Urinary bladder (tissue), 4 donors: ENCODE results near the gene FGF4. TPM values are rescaled to one million over a fixed set of nuclear protein-coding genes. Genes with fewer than 3 reads are reported as not detected.
"Not testable (repeated sequence)": the region's sequence is repeated elsewhere in the genome, so short reads cannot be mapped to it uniquely, and the experiment has no call there.

Source experiments
- DNase-seq: peaks from one replicate; pipeline ENCODE4 v3.0.0-alpha.2; 2015; ENCODE audit errors: extremely low spot score
- H3K27ac ChIP-seq: one replicate; pipeline ENCODE4 v1.5.1; 2013; ENCODE audit warnings: low read depth, mild to moderate bottlenecking, moderate library complexity
- H3K36me3 ChIP-seq: one replicate; pipeline ENCODE4 v1.6.1; 2013; ENCODE audit warnings: mild to moderate bottlenecking, moderate library complexity; ENCODE audit not compliant: insufficient read depth
- H3K4me1 ChIP-seq: one replicate; pipeline ENCODE4 v1.6.1; 2013; ENCODE audit warnings: mild to moderate bottlenecking, moderate library complexity; ENCODE audit not compliant: insufficient read depth
- H3K4me3 ChIP-seq: one replicate; pipeline ENCODE4 v1.5.1; 2013; ENCODE audit warnings: low read depth, low read length
- WGBS: extraction: QIAGEN DNeasy Blood & Tissue Kit; methylation state at CpG from one replicate; pipeline ENCODE4 v1.1.7; 2013; 5-methylcytosine and 5-hydroxymethylcytosine counted together
- polyA plus RNA-seq: library from polyadenylated mRNA; stranded (reverse); fragments of 200-250 nt; gene quantifications from one replicate; pipeline ENCODE4 v1.2.3, GENCODE V29; 2013
- total RNA-seq: library from RNA; depleted of rRNA; stranded (reverse); fragments of >200 nt; gene quantifications from one replicate; pipeline ENCODE4 v1.2.3, GENCODE V29; 2014
- donor health status: healthy with polysubstance abuse.
- donor health status: healthy.

FGF4 gene
- total and polyA plus RNA-seq, 2 donors = not detected

DNA sequence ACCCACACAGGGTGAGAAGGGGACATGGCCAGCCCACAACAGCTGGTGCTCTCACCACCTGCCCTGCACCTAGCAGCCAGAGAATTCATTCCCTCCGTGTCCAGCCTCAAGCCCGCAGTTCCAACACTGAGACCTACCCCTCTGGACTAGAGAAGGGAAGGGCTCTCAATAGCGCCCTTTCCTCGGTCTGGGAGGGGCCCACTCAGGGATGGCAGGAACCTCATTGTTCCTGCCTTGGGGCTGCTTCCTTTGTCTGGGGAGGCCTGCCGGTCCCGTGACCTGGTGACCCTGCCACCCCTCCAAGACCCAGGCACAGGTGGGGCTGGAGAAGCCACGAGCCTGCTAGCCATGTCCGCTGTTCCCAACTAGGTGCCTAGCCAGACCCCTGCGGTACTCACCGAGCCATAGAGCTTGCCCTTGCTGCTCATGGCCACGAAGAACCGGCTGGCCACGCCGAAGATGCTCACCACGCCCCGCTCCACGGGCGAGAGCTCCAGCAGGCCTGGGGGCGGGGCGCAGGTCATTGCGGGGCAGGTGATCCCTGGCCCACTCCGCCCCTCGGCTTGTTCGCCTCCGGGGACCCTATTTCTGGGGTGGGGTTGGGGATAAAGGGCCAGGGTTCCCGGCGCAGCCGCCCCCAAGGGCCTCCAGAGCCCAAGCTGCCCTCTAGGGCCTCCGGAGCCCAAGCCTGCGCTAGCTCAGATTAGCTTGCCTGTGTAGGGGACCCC, 1.4 kb downstream of the FGF4 start:
- no peak for DNase-seq
- H3K4me3 ChIP-seq = no peak overlapping the region
- no peaks in the 10 kb centered on the region for H3K4me1 ChIP-seq
- WGBS = 10% methylated on average over 30 of the region's 30 CpGs
- no peak overlapping the region for H3K27ac ChIP-seq
- no peaks in the 10 kb centered on the region for H3K36me3 ChIP-seq

DNA sequence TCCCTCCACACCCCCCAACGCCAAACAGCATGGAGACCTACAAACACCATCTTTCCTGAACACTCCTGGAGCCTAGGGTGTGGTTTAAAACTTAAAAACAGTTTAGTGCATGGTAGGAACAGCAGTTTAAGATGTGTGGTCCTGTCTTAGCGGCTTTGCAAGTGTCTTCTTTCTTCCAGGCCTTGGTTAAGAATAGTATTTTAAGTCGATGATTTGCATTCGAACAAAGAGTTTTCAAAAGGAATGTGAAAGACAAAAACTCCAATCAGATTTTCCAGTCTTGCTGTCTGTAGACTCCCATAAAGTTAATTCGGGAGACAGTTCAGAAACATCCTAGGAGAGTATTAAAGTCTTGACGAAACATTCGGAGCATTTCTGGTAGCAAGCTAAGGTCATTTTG, 3.7 kb downstream of the FGF4 start:
- WGBS = 35% methylated on average over 7 of the region's 7 CpGs
- H3K4me3 ChIP-seq = no peak overlapping the region
- no peak overlapping the region for H3K27ac ChIP-seq
- DNase-seq = no peak
- H3K36me3 ChIP-seq = no peaks in the 10 kb centered on the region
- H3K4me1 ChIP-seq = no peaks in the 10 kb centered on the region

DNA sequence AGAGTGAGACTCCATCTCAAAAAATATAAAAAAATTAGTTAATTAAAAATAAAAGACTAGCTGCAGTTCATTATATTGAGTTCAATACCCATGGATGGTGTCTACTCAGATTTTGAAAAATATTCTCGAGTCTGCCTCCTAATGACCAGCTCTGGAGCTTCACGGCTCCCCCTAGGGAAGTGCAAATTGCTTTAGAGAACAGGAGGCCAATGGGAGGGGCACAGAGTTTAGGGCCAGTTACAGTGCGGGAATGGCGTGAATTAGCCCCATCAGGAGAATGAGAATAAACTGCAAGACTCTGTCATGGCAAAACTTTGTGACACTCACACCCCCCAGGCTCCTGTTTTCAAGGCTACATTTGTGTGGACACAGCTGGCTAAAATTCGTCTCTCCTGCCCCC, 4.6 kb downstream of the FGF4 start:
- 35% methylated on average over 5 of the region's 5 CpGs for WGBS
- DNase-seq = no peak
- H3K4me1 ChIP-seq = no peaks in the 10 kb centered on the region
- no peak overlapping the region for H3K4me3 ChIP-seq
- H3K27ac ChIP-seq = no peak overlapping the region
- no peaks in the 10 kb centered on the region for H3K36me3 ChIP-seq

DNA sequence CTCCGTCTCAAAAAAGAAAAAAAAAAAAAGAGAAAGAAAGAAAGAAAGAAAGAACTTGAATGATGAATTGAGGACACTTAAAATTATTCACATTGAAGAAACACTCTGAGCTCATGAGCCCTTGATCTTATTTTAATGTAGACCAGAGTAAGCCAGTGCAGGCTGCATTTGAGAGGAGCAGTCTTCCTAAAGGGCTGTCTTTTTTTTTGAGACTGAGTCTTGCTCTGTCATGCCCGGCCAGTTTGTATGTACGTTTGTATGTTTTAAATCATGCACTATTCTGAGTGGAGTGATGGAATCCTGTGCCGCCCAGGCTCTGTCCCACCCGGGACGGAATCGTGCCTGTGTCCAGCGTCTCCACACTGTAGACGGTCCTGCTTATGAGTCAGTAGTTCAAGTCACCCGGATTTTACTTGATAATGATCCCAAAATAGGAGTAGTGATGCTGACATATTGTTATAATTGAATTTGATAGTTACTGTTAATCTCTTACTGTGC, 9.6 kb downstream of the FGF4 start:
- 71% methylated on average over 10 of the region's 10 CpGs for WGBS
- Histone ChIP-seq H3K4me3 (no peak overlapping the region), H3K4me1 (no peaks in the 10 kb centered on the region), H3K27ac (no peak overlapping the region), H3K36me3 (no peaks in the 10 kb centered on the region)
- no peak for DNase-seq

DNA sequence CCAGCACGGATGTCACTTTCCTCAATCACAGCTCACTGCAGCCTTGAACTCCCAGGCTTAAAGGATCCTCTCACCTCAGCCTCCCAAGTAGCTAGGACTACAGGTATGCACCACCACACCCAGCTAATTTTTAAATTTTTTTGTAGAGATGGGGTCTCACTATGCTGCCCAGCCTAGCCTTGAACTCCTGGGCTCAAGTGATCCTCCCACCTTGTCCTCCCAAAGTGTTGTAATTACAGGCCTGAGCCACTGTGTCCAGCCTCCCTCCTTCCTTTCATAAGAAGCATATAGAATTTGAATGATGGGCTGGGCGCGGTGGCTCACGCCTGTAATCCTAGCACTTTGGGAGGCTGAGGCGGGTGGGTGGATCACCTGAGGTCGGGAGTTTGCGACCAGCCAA, 10.2 kb downstream of the FGF4 start:
- DNase-seq, H3K4me3 ChIP-seq, H3K4me1 ChIP-seq, H3K27ac ChIP-seq, H3K36me3 ChIP-seq: not testable (repeated sequence)
- 89% methylated on average over 7 of the region's 7 CpGs for WGBS

DNA sequence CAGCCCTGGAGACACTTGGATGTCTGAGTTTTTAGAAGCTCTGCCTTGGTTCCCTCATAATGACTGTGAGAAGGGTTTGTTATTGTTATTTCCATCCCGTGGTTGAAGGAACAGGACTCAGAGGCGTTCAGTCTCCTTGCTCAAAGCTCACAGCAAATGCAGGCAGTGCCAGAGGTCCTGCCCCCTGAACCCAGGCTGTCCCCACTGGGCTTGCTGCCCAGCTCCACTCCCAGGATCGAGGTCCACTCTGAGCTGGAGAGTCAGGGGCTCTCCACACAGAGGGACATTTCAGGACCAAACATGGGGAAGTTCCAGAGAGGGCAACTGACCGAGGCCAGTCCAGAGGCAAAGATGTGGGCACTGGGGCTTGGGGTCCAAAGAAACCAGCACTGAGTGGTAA, 14.8 kb downstream of the FGF4 start:
- Histone ChIP-seq H3K4me1 (no peaks in the 10 kb centered on the region), H3K27ac (no peak overlapping the region), H3K4me3 (no peak overlapping the region), H3K36me3 (no peaks in the 10 kb centered on the region)
- 50% methylated on average over 4 of the region's 4 CpGs for WGBS
- no peak for DNase-seq

DNA sequence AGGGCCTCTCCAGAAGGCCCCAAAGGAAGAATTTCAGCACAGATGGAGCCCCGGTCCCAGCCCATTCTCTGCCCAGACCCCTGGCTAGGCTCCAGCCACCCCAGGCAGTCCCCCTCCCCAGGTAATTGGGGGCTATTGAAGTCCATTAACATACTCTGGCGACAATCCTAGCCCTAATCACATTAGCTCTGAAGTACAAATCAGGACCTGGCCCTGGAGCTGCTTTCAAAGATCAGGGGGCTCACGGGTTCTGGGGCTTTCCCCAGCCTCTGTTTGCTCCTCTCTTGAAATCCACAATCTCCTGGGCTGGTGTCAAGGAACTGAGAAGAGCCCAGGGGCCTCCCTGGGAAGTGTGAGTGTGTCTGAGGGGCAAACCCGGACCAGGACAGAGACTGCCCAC, 22.3 kb downstream of the FGF4 start:
- WGBS = 16% methylated on average over 4 of the region's 4 CpGs
- no peak for DNase-seq

DNA sequence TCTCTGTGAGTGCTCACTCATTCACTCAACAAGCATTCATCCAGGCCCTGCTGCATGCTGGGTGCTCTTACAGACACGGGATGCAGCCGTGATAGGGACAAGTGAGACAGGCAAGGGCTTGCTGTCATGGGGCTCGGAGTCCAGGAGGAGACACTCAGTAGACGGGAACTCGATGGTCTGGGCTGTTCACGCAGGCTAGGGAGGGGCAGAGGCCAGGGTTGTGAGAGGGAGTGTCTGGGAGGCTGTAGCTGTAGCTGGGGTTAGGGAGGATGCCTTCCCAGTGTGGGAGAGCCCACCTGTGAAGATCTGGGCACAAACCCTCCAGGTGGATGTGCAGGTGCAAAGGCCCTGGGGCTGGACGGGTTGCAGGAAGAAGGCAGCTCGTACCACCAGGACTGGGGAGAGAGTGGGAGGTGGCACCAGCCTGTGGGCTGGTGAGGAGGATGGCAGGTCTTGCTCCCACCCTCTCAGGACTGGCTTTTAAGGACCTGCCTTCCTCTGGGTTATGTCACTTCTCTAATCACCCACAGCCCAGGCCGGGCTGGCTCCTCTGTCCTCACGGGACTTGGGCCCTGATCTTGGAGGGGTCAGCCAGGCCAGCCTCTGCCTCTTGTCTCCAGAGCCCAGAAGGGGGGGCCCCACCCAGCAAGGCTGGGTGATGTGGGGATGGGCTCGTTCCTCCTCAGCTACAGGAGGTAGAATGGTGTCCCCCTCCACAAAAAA, 24.1 kb downstream of the FGF4 start:
- no peak overlapping the region for H3K4me3 ChIP-seq
- no peaks in the 10 kb centered on the region for H3K4me1 ChIP-seq
- DNase-seq = no peak
- H3K36me3 ChIP-seq = no peaks in the 10 kb centered on the region
- H3K27ac ChIP-seq = no peak overlapping the region
- WGBS = 71% methylated on average over 11 of the region's 11 CpGs

More for the DNA sequence above, 22.3 kb downstream of the FGF4 start:
- H3K4me1 ChIP-seq = no peaks in the 10 kb centered on the region
- no peak overlapping the region for H3K4me3 ChIP-seq
- H3K36me3 ChIP-seq = no peaks in the 10 kb centered on the region
- no peak overlapping the region for H3K27ac ChIP-seq

DNA sequence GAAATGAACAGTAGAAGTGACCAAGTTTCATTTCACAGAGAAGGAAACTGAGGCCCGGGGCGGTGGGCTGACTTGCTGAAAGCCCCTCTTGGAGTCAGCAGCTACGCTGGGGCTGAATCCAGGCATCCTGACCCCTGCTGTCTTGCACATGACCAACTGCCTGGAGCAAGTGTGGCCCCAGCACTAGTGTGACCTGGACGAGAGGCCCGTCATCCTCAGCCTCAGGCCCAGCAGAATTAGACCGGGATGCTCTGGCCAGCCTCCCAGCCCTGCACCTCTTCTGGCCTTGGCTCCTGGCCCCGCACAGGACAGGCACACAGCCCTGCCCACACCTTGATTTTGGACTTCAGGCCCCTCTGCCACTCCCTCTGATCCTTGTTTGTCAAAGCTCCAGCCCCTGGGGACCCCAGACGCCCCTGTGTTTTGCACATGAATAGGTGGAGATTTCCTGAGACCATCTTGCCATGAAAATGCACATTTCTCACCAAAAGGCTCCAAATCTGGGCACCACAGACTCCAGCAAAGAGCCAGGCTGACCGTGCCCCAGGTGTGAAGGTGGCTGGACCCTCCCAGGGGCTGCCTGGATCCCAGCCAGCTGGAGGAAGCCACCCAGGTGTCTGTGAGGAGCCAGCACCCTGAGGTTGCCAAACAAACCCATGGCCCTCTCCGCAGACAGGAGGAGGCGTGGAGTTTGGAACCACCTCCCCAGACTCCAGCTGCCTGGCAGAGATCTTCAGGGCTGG, 24.9 kb downstream of the FGF4 start:
- Histone ChIP-seq H3K4me3 (no peak overlapping the region), H3K36me3 (no peaks in the 10 kb centered on the region), H3K27ac (no peak overlapping the region), H3K4me1 (no peaks in the 10 kb centered on the region)
- no peak for DNase-seq
- 78% methylated on average over 11 of the region's 11 CpGs for WGBS

DNA sequence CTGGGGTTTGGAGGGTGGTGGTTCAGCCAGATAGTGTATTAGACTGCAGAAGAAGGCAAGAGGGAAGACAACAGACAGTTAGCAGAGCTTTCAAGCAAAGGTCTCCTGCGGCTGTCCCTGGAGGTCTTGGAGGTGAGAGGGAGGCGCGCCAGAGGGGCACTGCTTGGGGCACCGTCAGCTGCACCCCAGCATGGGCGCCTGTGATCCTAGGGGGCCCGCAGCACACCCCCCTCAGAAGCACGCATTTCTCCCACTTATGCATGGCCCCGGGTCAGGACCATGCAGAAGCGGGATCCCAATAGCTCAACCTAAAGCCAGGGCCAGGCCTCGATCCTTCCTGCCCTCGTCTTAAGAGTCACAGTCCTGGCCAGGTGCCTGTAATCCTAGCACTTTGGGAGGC, 26.5 kb downstream of the FGF4 start:
- no peak for DNase-seq
- Histone ChIP-seq H3K36me3 (no peaks in the 10 kb centered on the region), H3K4me1 (no peaks in the 10 kb centered on the region), H3K27ac (no peak overlapping the region), H3K4me3 (no peak overlapping the region)
- 89% methylated on average over 11 of the region's 11 CpGs for WGBS

DNA sequence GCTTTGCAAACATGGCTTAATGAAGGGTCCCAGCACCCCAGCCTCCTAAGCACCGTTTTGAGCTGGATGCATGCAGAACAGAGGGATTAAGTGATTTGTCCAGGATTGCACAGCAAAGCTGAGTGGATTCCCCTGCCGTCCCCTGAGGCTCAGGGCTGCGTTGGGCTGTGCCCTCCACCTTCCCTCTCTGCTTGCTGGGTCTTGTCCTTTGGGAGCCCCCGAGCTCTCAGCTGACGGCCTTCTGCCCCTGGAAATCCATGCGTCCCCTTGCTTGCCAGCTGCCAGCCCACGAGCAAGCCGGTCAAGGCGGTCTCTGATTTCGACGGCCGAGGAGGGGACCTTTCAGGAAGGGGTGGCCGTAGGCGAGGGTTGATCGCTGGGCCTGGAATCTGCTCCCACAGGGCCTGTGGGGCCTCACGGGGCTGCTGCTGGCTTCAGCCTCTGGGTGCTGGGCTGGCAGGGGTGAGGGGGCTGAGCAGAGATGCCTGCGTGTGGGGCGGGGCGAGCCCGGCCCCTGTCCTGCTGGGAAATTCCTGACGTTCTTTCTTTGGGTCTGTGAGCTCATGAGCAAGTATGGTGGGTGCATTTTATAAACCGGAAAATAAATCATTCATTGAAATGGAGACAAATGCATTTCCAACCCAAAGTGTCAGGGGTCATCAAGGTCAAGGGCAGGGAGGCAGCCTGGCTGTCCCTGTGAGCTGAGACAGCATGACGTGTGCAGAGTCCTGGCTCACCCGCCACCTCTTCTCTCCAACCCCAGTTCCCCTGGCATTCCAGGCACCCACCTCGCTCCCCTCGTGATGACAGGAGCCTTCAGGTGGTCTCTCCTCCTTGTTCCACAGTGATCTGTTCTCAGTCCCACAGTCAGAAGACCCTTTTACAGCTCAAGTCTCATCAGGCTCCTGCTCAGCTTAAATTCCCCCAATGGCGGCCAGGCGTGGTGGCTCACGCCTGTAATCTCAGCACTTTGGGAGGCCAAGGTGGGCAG, 28.1 kb downstream of the FGF4 start:
- Histone ChIP-seq H3K36me3 (no peaks in the 10 kb centered on the region), H3K4me3 (no peak overlapping the region), H3K27ac (no peak overlapping the region), H3K4me1 (no peaks in the 10 kb centered on the region)
- 54% methylated on average over 29 of the region's 29 CpGs for WGBS
- no peak for DNase-seq

DNA sequence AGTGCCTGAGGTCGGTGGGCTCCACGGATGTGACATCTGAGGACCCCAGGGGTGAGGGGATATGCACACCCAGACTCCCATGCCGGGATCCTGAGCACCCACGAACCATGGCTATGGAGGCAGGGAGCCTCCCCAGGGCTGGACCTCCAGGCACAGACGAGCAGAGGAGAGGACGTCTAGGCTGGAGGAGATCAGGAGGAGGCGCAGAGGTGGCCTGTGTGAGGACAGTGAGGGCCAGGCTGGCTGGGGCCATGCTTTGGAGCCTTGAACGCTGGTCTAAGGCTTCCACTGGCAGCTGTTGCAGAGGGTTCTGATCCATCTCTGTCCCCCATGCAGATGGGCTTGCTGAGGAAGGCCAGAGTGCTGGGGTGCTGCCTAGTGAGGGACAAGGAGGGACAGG, 29.0 kb downstream of the FGF4 start:
- H3K36me3 ChIP-seq = no peaks in the 10 kb centered on the region
- WGBS = 81% methylated on average over 8 of the region's 8 CpGs
- no peak overlapping the region for H3K27ac ChIP-seq
- DNase-seq = no peak
- no peaks in the 10 kb centered on the region for H3K4me1 ChIP-seq
- no peak overlapping the region for H3K4me3 ChIP-seq

DNA sequence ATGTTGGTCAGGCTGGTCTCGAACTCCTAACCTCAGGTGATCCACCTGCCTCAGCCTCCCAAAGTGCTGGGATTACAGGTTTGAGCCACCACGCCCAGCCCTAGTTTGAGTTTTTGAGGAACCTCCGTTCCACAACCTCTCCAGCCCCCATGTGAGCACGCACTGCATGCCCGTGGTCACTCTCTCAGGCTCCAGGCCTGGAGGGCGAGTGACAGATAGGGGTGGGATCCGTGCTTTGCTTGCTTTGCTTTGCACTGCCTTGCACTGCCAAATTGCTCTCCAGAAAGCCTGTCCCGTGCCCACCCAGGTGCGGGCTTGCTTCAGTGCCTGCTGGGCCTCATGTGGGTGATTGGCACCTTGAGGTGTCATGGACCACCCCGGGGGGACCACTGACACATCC, 29.9 kb downstream of the FGF4 start:
- H3K36me3 ChIP-seq = no peaks in the 10 kb centered on the region
- no peaks in the 10 kb centered on the region for H3K4me1 ChIP-seq
- no peak overlapping the region for H3K27ac ChIP-seq
- no peak overlapping the region for H3K4me3 ChIP-seq
- DNase-seq = no peak
- WGBS = 89% methylated on average over 10 of the region's 10 CpGs
